Fibroblast of lung (primary cell): ENCODE measurements around the gene PRELID1.

Source experiments
- EZH2 ChIP-seq: IDR thresholded peaks from 2 replicates; pipeline ENCODE4 v1.5.1; 2012; ENCODE audit warnings: low read length, control low read depth, mild to moderate bottlenecking; ENCODE audit errors: missing control alignments
- TF ChIP-seq, protein P1 (sequence below), 2 donors: IDR thresholded peaks in 1 of 2; conservative IDR thresholded peaks in 1 of 2; 1 replicate in 1 of 2; 2 replicates in 1 of 2; pipeline ENCODE4 v1.5.1; 2011 to 2012; ENCODE audit warnings: low read length in 2 of 2, control low read depth in 1 of 2, inconsistent platforms in 1 of 2, low read depth in 1 of 2, mild to moderate bottlenecking in 1 of 2

DNA sequence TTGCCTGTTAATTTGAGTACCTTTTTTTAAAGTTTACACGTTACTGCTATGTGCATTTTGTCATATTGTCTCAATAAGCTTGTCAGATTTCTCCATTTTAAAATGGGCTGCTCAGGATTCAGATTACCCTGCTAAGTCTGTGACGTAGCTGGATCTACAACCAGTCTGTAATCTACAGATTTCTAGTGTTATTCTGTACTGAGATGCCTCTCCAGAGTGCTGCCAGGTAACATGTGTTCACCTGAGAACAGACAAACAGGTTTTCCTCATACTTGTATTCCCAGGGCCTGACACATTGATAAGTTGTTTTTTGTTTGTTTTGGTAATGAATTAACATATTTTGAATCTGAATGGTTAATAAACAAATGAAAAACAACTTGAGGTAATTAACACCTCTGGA lies 15.4 kb upstream of the PRELID1 start:
- TF ChIP-seq EZH2, result no peak
- TF ChIP-seq, protein P1, sequence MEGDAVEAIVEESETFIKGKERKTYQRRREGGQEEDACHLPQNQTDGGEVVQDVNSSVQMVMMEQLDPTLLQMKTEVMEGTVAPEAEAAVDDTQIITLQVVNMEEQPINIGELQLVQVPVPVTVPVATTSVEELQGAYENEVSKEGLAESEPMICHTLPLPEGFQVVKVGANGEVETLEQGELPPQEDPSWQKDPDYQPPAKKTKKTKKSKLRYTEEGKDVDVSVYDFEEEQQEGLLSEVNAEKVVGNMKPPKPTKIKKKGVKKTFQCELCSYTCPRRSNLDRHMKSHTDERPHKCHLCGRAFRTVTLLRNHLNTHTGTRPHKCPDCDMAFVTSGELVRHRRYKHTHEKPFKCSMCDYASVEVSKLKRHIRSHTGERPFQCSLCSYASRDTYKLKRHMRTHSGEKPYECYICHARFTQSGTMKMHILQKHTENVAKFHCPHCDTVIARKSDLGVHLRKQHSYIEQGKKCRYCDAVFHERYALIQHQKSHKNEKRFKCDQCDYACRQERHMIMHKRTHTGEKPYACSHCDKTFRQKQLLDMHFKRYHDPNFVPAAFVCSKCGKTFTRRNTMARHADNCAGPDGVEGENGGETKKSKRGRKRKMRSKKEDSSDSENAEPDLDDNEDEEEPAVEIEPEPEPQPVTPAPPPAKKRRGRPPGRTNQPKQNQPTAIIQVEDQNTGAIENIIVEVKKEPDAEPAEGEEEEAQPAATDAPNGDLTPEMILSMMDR (conservative IDR thresholded peaks at IDR 0.05 in 1 of 2, IDR thresholded peaks at IDR 0.05 in 1 of 2; ENCODE audit: low read depth in 1 of 2, low read length in 2 of 2), result no peak
